ENCODE results near the gene NAXD. TPM values are rescaled to one million over a fixed set of nuclear protein-coding genes. Genes with fewer than 3 reads are reported as not detected.

Gene NAXD
- total and polyA plus RNA-seq, 10 of the 15 experiments (the other 5 are each of a cell fraction or from before 2014, with no cell fraction given): 1.5 to 36.2 (median 23.8) TPM

DNA sequence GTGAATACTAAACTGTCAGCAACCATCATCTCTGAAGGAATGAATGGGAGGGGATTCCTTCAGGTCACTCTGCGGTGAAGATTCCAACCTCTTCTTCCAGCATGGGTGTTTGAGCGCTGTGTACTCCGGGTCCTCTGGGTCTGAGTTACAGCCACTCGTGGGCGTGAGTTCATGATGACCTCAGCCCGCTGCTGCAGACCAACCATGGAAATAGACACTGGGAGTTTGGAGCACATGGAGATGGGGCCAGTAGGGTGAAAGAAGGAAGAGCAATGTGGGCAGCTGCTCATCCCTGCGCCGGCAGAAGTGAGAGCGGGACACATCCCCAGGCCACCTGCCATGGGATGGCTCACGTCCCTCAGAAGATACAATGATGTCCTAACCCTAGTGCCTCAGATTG, 37.0 kb upstream of the NAXD start (continued):
- TF ChIP-seq, protein P1, sequence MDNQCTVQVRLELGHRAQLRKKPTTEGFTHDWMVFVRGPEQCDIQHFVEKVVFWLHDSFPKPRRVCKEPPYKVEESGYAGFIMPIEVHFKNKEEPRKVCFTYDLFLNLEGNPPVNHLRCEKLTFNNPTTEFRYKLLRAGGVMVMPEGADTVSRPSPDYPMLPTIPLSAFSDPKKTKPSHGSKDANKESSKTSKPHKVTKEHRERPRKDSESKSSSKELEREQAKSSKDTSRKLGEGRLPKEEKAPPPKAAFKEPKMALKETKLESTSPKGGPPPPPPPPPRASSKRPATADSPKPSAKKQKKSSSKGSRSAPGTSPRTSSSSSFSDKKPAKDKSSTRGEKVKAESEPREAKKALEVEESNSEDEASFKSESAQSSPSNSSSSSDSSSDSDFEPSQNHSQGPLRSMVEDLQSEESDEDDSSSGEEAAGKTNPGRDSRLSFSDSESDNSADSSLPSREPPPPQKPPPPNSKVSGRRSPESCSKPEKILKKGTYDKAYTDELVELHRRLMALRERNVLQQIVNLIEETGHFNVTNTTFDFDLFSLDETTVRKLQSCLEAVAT (IDR thresholded peaks at IDR 0.05): no peak
- TF ChIP-seq NFXL1 (IDR thresholded peaks at IDR 0.05; ENCODE audit: borderline replicate concordance) (no peak), USF2 (IDR thresholded peaks at IDR 0.05; ENCODE audit: borderline replicate concordance, low read depth, low read length) (no peak), SKIL (IDR thresholded peaks at IDR 0.05; ENCODE audit: low read depth, poor library complexity, severe bottlenecking) (no peak), GATAD2B (conservative IDR thresholded peaks at IDR 0.05; ENCODE audit: low read depth) (no peak), NFYA (IDR thresholded peaks at IDR 0.05; ENCODE audit: borderline replicate concordance, low read depth, low read length) (no peak), REST (IDR thresholded peaks at IDR 0.05; ENCODE audit: low read depth, low read length) (no peak)
- TF ChIP-seq, protein P2, sequence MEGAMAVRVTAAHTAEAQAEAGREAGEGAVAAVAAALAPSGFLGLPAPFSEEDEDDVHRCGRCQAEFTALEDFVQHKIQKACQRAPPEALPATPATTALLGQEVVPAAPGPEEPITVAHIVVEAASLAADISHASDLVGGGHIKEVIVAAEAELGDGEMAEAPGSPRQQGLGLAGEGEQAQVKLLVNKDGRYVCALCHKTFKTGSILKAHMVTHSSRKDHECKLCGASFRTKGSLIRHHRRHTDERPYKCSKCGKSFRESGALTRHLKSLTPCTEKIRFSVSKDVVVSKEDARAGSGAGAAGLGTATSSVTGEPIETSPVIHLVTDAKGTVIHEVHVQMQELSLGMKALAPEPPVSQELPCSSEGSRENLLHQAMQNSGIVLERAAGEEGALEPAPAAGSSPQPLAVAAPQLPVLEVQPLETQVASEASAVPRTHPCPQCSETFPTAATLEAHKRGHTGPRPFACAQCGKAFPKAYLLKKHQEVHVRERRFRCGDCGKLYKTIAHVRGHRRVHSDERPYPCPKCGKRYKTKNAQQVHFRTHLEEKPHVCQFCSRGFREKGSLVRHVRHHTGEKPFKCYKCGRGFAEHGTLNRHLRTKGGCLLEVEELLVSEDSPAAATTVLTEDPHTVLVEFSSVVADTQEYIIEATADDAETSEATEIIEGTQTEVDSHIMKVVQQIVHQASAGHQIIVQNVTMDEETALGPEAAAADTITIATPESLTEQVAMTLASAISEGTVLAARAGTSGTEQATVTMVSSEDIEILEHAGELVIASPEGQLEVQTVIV (IDR thresholded peaks at IDR 0.05; ENCODE audit: borderline replicate concordance, partially characterized antibody): no peak
